Measurements from ENCODE around the gene FOXP1.

FOXP1 gene

DNA sequence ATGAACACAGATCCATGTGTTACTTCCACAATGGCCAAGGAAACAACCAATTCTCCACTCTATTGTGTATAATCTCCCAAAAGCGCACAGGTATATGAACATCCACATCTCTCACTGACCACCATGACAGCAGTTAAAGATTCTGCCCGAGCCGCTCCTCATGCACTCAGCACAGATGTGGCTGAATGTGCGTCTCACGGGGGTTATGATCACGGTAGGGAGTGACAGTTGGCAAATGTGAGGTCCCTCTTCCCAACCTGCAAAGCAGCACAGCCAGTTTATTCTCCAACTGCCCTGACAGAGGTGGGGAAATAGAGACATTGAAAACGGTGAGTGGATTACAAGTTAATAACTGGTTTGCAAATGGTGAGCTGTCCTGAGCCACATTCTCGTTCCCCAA is 17.6 kb downstream of the FOXP1 start:
- no peak overlapping the region for H3K4me3 ChIP-seq (ENCODE audit: low read depth, low read length)
- TF ChIP-seq, protein P1, sequence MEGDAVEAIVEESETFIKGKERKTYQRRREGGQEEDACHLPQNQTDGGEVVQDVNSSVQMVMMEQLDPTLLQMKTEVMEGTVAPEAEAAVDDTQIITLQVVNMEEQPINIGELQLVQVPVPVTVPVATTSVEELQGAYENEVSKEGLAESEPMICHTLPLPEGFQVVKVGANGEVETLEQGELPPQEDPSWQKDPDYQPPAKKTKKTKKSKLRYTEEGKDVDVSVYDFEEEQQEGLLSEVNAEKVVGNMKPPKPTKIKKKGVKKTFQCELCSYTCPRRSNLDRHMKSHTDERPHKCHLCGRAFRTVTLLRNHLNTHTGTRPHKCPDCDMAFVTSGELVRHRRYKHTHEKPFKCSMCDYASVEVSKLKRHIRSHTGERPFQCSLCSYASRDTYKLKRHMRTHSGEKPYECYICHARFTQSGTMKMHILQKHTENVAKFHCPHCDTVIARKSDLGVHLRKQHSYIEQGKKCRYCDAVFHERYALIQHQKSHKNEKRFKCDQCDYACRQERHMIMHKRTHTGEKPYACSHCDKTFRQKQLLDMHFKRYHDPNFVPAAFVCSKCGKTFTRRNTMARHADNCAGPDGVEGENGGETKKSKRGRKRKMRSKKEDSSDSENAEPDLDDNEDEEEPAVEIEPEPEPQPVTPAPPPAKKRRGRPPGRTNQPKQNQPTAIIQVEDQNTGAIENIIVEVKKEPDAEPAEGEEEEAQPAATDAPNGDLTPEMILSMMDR (IDR thresholded peaks at IDR 0.05; ENCODE audit: low read depth, low read length) = no peak

DNA sequence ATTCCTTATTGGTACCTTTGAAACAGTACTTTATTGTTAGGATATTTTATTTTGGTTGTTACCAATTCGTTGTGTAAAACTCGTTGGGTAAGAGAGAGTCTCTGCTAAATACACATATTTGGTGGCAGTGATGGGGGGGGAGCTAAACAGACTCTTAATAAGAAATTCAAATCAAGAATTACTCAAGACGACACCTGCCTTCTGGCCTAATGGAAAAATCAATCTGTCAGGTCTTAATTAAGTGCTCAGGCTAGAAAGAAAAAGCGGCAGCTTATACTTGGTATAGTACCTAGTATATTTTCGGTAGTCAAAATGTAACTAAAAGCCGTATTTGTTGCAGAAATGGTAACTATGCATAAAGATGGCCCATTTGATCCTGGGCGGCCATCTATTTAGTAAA is 18.2 kb downstream of the FOXP1 start:
- H3K4me3 ChIP-seq (ENCODE audit: low read depth, low read length) = no peak overlapping the region
- TF ChIP-seq, protein P1 (IDR thresholded peaks at IDR 0.05; ENCODE audit: low read depth, low read length) = no peak

DNA sequence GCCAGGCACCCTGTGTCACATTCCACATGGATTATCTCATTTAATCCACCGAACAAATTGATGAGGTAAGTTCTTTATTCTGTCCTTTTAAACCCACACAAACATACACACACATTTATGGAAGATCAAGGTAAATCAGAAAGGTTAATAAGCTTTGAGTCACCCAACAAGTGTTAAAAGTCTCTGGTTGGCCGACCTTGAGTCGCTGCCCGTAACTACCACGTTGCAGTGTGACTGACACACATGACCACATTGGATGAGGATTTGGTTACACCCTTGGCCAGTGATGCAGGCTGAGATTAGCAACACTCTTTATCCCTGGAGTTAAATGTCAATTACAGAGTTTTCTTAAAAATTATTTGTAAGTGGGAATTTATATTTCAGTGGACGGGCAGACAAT is 19.2 kb downstream of the FOXP1 start:
- TF ChIP-seq, protein P1 (IDR thresholded peaks at IDR 0.05; ENCODE audit: low read depth, low read length) = no peak
- no peak overlapping the region for H3K4me3 ChIP-seq (ENCODE audit: low read depth, low read length)

DNA sequence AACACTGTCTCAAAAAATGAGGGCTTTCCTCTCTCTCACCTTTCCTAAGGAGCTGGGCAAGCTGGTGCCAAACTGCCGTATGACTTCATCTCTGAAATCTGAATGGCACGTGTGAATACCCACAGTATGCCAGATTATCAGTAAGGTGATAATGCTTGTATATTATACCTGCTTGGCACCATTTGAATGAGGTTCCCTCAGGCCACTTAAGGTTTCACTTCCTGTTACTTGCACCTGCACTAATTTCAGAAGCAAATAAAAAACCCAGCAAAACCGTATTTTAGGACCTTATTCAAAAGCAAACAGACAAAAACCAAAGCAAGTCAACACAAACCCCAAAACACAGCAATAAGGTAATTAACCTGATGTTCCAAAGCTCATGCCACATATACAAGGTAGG is 19.7 kb downstream of the FOXP1 start:
- TF ChIP-seq, protein P1 (IDR thresholded peaks at IDR 0.05; ENCODE audit: low read depth, low read length) = no peak
- H3K4me3 ChIP-seq (ENCODE audit: low read depth, low read length) = no peak overlapping the region

DNA sequence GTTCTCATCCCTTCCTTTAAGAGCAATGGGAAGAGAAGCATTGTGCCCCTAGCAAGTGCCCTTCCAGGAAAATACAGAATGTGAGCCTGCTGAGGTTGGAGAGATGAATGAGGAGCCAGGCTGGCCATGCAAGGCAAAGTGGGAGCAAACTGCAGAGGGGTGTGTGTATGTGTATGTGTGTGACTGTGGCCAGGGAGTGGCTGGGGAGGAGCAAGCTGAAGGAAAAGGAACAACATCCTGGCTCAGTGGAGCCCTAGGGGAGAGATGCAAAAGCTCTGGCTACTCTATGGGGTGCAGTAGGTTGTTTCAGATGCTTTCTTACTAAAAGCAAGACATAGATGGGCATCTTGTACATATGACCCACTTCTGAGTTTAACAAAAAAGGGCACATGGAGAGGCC is 20.6 kb downstream of the FOXP1 start:
- no peak overlapping the region for H3K4me3 ChIP-seq (ENCODE audit: low read depth, low read length)
- TF ChIP-seq, protein P1 (IDR thresholded peaks at IDR 0.05; ENCODE audit: low read depth, low read length) = no peak

DNA sequence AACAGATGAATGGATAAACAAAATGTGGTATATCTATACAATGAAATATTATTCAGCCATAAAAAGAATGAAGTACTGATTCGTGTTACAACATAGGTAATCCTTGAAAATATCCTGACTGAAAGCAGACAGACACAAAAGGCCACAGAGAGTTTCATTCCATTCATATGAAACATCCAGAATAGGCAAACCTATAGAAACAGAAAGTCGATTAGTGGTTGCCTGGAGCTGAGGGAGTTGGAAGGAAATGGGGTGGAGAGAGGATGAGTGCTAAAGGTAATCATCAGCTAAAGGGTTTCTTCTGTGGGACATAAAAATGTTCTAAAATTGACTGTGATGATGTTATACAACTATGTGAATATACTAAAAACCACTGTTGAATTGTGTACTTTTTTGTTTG is 22.9 kb downstream of the FOXP1 start:
- H3K4me3 ChIP-seq (ENCODE audit: low read depth, low read length) = no peak overlapping the region
- TF ChIP-seq, protein P1 (IDR thresholded peaks at IDR 0.05; ENCODE audit: low read depth, low read length) = no peak

DNA sequence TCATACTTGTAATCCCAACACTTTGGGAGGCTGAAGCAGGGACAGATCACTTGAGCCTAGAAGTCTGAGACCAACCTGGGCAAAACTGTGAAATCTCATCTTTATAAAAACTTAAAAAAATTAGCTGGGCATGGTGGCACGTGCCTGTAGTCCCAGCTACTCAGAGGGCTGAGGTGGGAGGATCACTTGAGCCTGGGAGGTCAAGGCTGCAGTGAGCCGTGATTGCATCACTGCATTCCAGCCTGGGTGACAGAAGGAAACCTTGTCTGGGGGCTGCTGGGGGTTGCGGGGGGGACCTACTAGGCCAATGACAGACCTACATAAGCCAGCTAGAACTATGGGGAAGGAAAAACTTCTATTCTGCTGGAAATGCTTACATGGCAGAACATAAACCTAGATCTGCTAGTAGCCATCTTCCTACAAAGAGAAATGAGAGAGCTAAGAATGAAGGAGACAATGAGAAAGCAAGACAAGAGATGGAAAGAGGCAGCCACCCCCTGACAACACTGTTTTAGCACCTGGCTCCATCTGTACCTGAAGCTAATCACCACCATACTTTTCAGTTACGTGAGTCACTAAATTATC is 23.9 kb downstream of the FOXP1 start:
- TF ChIP-seq, protein P1 (IDR thresholded peaks at IDR 0.05; ENCODE audit: low read depth, low read length) = no peak
- H3K4me3 ChIP-seq (ENCODE audit: low read depth, low read length) = no peak overlapping the region

Measured in WI38 (cell line).